SK-N-DZ (cell line): Measurements from ENCODE around the gene CDC25B.
A peak's percentile ranks its signal among the peaks of the same experiment; 100 is the strongest.

Source experiments
- DNase-seq: peaks from one replicate; pipeline ENCODE4 v3.0.0-alpha.2; 2015; ENCODE audit warnings: low spot score

Gene CDC25B

DNA sequence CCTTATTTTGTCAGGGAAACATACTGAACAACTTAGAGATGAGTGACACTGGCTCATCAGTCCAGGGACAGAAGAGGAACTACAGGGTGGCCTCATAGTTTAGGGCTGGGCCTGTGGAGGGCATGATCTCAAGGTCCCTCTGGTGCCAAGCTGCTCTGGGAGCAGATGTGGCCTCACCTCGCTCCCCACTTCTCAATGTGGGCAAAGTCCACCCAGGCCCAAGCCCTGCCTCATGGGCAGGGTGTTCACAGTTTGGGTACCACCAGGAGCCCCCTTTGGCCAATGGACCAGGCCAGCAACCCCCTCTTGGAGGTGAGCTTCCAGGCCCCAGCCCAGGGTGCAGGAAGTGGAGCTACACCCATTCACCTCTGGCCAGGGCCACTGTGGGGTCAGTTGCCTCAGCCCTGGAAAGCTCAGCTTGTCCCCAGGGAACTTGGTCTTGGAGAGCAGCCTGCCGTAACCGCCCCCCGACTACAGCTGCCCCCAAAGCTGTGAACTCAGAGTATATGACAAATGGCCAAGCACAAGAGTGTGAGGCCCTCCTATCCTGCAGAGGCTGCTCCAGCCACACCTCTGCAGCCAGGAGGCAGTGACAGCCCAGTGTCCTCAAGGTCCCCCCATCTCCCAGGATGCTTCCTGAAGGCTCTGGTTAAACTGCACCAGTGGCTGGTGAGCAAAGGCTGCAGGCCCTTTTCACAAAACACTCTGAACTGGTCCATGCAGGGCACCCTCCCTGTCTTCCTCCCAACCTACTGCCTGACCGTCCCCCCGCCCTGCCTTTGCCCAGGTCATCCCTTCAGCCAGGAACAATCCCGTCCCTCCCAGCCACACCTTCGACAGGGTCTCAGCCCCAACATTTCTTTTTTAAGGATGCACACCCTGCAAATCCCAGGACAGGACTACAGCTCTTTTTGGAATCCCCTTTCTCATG is 32.2 kb upstream of the CDC25B start:
- no peak for DNase-seq

DNA sequence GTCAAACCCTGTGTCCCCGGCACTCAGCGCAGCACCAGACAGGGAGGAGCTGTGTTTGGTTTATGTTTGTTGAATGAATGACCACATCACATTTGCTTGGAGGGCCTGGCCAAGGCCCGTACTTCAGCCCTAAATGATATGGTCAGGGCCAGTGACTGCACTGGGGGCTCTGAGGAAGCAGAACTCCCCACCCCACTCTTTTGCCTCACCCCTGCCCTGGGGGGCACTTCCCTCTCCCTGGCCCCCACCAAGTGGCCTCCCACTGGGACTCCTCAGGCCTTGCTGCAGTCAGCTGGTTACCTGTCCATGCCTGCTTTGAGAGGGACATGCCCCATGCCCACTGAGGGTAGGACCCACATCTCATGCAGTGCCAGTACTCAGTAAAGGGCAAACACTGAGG is 31.5 kb upstream of the CDC25B start:
- DNase-seq = no peak

DNA sequence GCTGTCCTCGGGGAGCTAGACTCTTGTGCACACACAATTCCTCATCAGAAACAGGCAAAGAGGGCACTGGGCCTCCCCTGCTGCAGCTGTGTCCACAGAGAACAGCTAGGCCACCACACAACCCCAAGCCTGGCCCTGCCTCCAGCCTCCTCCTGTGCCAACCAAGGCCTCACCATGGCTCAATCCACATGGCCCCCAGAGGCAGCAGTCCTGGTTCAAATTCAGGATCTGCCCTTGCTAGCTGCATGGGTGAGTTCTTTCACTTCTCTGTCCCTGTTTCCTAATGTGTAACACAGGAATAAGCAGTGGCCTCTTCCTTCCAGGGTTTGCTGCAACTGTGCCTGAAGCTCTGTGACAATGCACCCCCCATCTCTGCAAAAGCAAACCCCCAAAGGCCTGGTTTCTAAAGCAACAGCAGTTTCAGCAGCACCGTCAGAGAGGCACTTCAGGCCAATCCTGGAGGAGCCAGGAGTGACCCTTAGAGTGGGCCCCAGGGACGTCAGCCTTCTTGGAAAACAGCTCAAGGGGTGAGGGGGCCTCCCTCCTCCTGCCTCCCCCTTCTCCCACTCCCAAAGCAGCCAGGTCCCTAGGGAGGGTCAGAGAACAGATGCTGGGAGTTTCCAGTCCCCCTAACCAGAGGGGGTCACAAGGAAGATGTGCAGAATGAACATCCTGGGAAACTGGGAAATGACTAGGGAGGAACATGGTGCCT is 30.8 kb upstream of the CDC25B start:
- DNase-seq = no peak

DNA sequence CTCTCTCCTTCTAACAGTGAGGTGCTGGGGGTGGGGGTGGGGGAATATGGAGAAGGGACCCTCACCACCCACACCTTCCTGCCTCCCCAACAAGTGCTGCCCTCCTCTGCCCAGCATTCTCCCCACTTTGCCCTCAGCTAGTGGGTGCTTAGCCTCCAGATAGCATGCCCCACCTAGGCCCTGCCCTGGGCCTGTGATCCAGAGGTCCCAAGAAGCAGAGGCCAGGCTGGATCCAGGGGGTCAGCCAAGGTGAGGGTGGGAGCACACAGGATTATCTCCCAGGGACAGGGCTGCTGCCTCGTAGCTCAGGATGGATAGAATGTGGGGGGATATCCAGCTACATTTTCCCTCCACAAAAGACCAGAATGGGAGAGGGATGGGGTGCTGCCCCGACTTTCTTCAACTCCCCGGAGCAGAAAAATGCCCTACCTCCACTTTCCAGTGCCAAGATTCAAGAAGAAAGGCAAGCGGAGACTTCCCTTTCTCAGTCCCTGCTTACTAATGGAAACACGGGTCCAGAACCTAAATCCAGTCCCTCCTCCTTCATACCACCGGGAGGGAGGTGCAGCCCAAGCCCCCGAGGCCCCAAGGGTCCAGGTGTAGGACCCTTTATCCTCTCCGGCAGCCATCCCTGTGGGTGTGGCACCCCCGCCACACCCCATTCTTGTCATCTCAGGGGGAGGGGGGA is 29.5 kb upstream of the CDC25B start:
- DNase-seq = no peak

DNA sequence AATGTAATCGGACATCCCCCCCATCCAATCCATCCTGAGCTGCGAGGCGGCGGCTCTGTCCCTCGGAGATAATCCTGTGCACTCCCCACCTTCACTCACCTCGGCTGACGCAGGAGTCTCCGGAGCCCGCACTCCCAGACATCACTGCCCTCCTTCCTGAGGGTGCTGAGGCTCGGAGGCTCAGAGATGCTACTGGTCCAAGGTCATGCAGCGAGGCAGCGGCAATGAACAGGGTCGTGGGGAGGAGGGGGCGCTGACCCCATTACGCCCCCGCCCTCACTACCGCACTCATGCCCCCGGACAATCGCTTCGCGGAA is 29.0 kb upstream of the CDC25B start:
- DNase-seq = no peak

DNA sequence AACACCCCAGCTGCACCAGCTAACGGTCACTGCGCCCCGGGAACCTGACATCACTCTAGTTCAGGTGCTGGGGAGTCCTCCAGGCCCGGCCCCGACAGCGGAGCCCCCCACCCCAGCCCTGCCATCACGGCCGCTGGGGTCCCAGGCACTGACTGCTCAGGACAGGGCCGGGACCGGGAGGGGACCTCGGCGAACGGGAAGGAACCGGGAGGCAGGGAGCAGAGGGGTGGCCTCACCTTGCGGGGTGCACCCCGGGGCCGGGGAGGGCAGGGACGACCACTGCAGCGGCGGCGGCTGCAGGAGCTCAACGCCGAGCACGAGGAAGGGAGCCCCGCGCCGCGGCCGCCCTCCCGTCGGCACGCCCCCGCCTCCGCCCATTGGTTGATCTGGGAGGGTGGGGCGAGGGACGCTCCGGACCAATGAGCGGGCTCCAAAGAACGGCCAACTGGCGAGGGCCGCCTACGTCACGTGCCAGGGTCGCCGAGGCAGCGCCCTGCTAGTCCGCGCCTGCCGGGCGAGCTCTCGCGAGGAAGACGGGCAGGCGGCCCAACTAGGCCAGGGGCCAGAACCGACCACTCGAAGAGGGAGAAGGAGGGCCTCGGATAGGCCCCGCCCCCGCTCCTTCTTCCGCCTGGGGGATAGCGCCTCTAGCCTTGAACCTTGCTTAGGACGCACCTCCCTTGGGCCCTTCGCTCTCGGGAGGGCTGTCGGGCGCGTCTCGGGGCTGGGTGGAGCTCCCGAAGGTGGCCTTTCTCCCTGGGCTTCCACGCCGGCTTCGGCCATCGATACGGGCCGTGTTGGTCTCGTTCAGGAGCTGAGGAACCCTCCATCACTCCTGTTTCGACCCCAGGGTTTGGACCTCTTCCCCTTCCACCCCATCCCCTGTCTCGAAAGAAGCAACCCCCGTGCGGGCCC is 28.4 kb upstream of the CDC25B start, which contains the start of gene ADISSP:
Gene ADISSP, minus strand, starts transcription at position 327 of the 915 bp plus-strand sequence. CDS start 7,653 bp downstream, outside the sequence.
- peak; percentile 98 for DNase-seq

DNA sequence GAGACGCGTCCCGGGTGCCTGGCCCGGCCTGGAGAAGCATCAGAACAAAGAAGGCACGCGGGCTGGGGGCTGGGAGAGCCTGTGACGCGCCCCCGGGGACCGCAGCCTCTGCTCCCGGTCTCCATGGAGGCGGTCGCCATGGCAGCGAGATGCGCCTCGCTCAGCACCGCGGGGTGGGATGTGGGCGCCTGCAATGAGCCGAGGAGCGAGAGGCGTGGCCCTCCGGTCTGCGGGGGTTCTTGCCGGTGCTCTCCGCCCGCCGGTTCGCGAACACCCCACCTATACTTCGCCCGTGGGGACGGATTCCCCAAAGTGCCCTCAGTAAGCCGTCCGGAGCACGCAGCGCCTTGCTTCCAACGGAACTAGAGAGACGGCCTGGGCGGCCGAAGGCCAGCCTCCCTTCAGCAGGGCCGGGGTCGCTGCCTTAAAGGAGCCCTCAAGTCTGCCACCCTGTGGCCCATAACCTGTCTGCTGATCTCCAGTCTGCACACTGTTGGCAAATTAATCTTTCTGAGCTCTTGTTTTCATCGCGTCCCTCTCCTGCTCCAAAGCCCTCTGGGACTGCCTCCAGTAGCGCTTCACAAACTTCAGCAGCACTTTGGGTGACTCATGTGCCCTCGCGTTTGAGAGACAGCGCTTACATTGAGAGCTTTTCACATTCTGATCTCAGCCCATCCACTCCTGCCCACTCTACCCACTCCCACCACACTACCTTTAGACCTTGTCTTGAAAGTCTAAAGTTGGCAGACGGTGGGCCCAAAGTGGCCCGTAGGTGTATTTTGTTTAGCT is 27.6 kb upstream of the CDC25B start:
- DNase-seq = peak; percentile 89

DNA sequence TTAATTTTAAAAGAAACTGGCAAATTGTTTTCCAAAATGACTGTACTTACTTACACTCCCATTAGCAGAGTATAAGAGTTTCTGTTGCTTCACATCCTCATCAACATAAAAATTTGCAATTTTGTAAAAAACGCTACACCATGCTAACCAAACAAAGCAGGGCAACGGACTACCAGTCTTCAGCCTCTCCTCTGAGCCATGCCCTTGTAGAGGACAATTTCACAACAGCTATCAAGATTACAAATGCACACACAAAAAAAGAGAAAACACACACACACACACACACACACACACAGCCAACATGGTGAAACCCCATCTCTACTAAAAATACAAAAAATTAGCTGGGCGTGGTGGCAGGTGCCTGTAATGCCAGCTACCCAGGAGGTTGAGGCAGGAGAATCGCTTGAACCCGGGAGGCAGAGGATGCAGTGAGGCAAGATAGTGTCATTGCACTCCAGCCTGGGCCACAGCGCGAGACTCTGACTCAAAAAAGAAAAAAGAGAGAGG is 24.5 kb upstream of the CDC25B start:
- DNase-seq = no peak

DNA sequence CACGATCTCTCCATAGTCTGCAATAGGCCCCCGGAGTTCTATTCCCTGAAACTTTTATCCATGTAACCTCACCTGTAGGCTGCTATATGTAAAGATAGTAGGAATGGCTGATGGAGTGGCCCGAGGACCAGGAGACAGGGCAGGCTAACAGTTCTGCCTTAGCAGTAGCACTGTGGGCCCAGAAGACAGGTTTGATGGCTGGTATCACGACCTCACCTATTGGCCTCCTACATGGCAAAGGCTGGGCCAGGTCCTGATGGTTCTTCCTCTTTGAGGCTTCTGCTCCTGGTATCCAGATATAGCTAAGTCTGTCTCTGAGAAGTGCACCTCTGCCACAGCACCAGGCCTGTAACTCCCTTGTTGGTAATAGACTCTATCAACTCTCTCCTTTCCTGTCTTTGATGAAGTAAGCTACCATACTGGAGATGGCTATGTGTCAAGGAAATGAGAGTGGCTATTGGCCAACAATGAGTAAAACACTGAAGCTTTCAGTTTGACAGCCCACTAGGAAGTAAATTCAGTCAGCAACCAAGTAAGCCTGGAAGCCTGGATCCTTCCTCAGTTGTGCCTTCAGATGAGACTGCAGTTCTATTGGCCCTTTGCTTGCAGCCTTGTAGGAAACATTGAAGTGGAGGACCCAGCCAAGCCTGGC is 20.5 kb upstream of the CDC25B start:
- DNase-seq = no peak

DNA sequence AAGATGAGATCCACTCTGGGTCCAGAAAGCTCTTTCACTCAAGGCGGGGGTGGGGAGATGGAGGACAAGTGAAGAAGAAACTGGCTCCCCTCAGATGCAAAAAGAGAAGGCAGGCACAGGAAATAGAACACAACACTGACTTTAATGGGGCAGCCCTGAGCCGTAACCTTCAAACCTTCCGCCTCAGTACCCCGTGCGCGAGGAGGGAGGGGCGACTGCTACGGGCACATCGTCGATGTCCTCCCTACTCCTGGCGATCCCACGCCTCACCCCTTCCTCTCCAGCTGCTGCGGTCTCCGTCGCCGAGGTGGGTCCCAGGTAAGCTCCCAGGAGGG is 18.8 kb upstream of the CDC25B start:
- DNase-seq = no peak

DNA sequence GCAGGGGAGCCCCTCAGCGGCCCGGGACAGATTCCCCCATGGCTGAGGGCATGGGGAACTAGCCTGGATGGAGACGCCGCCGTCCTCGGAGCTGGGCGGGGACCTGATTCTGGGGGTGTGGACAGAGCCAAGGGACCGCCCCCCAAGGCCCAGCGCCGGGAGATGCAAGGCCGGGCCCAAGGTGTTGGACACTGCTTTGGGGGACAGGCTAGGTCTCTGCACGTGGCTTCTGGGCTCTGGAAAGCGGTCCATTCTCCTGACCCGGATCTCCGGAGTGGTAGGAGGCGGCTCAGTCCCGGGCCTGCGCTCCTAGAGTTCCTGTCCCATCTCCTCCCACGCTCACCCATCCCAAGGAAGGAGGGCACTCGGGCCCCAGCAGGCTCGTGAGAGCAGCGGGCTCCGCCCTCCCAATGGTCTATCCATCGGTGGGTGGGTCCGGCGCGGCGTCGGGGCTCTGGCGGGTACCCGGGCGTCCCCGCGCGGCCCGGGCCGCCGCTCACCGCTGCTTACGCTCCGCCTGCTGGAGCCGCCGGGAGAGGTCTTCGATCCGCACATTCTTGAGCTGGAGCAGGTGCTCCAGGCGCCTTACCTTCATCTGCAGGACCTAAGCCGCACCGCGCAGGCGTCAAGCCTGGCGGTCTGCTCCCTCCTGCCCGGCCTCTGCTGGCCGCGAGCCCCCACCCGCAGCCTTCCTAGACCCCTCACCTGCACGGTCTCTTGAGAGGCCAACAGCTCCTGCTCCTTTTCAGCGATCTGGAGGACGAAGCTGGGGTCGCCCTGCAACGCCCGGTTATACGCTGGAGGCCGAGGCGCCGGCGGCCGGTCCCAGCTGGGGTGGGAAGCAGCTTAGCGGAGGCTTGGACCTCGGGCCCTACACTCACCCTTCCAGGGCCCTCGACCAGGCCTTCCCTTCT is 18.1 kb upstream of the CDC25B start:
- DNase-seq = peak; percentile 68

DNA sequence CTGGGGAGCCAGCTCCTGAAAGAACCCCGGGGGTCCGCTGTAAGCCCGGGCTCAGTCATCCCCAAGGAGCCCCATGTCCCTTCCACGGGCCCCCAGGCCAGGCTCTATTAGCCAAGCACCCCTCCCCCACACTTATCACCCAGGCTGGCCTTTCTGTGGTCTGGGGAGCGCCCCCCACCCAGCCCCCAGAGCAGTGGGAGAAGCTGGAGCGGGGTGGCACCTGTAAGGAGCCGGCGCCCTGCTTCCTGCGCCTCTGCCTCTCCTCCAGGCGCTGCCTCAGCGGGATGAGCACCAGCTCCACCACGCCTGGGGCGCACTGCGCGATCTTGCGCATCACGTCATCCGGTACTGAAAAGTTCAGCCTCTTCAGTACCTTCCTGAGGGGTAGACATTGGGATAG is 17.1 kb upstream of the CDC25B start:
- DNase-seq = no peak

DNA sequence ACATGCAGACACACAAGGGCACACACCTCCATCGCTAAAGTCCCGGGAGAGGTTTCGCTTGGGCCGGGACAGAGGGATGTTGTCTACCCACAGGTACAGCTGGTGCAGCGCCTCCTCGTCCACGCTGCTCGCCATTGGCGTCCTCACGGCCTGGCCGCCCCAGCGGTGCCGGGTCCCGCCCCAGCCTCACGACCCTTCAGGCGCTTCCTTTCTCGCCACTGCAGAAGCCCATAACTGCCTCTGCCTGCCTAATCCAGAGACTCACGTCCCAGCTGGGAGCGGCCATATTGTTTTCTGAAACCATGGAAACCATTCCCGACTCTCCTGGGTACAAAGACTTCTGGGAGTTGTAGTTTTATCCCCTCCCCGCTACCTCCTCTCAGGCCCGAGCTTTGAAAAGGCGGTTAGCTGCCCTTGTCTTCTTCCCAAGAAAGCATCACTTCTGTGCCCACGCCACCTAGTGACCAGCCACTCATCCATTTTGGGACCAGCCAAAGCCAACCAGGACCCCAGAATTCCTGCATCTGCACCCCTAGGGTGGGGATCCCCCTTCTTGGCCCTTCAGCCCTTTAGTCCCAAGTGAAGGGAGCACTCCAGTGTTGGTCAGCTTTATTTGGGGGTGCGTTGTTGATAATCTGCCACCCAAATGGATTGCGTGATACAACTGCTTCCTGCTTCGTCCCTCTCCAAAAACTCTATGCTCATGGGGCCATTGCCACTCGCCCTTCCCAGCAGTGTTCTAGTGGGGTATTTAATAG is 14.8 kb upstream of the CDC25B start, which contains the start of gene SPEF1:
Gene SPEF1, minus strand, starts transcription at position 296 of the 758 bp plus-strand sequence. Its CDS starts 161 bp downstream, at position 135.
- DNase-seq = peak; percentile 96

DNA sequence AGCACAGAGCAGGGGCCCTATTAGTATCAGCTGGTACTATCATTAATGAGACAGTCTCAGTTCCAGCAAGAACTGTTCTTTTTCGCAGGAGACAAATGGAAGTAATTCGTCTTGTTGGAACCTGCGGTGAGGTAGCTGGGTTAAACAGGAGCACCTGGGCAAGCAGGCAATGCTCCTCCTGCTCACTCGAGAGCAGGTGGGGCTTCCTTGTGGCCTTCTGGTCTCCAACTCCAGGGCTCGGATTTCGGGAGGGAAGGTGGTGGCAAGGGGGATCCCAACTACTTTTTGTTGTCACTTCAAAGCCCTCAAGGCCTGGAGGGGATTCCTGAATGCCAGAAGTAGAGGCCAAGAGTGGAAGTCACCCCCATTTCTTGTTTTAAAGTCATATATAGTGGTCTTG is 13.5 kb upstream of the CDC25B start:
- DNase-seq = no peak

DNA sequence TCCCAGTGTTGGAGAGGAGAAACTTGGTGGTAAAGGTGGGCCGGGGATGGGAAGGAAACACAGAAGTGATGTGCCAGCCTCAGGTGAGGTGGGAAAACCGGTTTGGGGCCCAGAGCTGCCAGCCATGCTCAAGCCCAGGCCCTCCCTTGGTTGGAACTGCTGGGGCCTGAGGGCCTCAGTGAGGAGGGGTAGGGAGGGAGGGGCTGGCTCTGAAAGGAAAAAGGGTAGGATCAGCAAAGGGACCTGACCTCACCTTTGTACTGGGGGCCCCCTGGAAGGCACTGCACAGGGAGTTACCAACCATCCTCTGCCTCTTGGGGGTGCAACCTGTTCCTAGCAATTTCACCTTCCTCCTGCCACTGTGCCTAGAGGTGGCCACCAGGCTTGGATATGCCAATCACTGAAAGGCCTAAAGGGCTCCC is 13.0 kb upstream of the CDC25B start:
- DNase-seq = no peak

DNA sequence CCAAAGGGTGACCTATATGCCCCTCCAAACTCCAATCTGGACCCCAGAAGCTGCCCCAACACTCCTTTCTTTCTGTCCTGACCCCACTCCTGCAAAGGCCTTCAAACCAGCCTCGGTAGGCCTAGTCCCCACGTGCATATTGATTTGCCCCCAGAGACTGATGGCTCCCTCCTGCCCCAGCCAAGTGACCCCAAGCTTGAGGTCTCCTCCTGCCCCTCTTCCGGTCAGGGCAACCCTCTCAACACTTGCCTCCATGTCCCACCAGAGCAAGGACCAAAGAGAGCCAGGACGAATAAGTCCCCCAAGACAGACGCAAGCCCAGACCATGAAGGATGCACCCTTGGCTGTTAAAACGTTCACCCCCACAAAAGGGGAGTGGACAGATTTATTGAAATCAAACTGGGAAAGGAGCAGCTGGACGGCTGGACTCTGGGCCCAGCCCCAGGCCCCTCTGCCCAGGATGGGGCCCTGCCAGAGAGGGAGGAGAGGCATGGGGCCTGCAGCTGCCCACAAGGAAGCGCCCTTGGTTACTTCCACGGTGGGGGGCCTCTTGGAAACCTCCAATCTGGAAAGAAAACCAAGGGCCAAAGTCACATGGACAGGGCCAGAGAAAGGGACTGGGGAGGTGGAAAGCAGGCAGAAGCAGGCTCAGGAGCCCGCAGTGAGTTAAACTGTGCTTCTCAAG is 12.5 kb upstream of the CDC25B start:
- no peak for DNase-seq

DNA sequence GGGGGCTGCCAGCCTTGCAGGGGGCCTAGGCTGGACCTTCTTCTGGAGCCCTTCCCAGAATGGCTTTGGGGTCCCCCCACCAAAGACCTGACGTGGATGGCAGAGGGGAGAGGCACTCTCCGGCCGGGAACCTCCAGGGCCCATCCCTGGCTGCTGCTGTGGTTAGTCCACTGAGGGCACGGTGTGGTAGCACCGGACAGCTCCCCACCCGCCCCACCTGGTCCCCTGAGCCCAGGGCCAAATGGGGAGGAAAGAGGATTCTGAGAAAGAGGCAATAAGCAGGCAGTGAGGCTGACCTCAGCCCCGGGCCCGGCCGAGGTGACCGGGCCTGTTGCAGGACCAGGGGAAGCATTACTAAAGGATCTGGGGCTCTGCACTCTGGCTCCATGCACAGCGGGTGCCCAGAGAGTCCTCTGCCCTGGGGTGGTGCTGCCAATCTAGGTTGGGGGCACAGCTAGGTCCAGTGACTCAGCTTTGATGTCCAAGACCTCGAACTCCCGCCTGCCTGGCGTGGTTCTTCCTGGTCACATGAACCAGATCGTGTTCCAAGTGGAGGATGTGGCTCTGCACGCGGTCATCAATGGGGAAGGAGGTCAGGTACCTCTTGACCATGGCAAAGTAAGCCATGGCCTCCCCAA is 11.8 kb upstream of the CDC25B start:
- DNase-seq = no peak
